Measurements from ENCODE around the gene S100A2. TPM values are rescaled to one million over a fixed set of nuclear protein-coding genes. Genes with fewer than 3 reads are reported as not detected.
"Not testable (repeated sequence)": the region's sequence is repeated elsewhere in the genome, so short reads cannot be mapped to it uniquely, and the experiment has no call there.

The S100A2 gene
- polyA plus RNA-seq, 2 of the 4 experiments (the other 2 are of a cell fraction): 5.1 to 15.9 TPM

DNA sequence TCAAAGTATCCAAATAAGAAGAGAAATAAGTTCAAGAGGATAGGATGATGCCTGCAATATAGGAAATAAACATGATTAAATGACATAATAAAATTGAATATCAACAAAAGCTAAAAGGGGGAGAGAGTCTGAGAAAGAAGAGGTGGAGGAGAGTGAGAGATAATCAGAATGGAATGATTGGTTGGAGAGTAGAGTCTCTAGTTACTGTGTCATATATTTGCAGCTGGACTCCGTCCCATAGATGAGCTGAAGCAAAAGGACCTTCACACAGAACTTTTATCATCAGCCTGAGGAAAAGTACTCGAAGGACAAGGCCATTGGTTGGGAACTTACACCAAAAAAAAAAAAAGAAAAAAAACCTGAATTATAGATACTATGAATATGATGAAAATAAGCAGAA is 22.8 kb upstream of the S100A2 start:
- Histone ChIP-seq H3K4me1 (0 out of 3 replicates have a peak, but pooled peaks cover 7% of the 10 kb centered on the region), H3K4me2 (no peak overlapping the region), H3K4me3 (no peak overlapping the region), H3K27ac (no peak overlapping the region), H3K9me3 (no peaks in the 10 kb centered on the region)
- TF ChIP-seq CHD4 (IDR thresholded peaks at IDR 0.05; ENCODE audit: borderline replicate concordance) (no peak), ZNF302 (CRISPR knock-in tag; IDR thresholded peaks at IDR 0.05) (no peak), EHMT2 (IDR thresholded peaks at IDR 0.05; ENCODE audit: low read depth) (no peak), CHD2 (IDR thresholded peaks at IDR 0.05; ENCODE audit: low read length, partially characterized antibody) (no peak), MAZ (IDR thresholded peaks at IDR 0.05; ENCODE audit: borderline replicate concordance, low read depth, low read length) (no peak), KDM5A (IDR thresholded peaks at IDR 0.05) (no peak), NFE2L2 (conservative IDR thresholded peaks at IDR 0.05; ENCODE audit: low read length) (no peak), PHF8 (IDR thresholded peaks at IDR 0.05; ENCODE audit: borderline replicate concordance, low read depth) (no peak), CBX2 (IDR thresholded peaks at IDR 0.05; ENCODE audit: borderline replicate concordance, low read depth) (no peak), EP300 (IDR thresholded peaks at IDR 0.05) (no peak), TFCP2L1 (CRISPR knock-in tag; IDR thresholded peaks at IDR 0.05) (no peak)
- TF ChIP-seq, protein P1, sequence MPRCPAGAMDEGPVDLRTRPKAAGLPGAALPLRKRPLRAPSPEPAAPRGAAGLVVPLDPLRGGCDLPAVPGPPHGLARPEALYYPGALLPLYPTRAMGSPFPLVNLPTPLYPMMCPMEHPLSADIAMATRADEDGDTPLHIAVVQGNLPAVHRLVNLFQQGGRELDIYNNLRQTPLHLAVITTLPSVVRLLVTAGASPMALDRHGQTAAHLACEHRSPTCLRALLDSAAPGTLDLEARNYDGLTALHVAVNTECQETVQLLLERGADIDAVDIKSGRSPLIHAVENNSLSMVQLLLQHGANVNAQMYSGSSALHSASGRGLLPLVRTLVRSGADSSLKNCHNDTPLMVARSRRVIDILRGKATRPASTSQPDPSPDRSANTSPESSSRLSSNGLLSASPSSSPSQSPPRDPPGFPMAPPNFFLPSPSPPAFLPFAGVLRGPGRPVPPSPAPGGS (IDR thresholded peaks at IDR 0.05): no peak
- TF ChIP-seq, protein P2, sequence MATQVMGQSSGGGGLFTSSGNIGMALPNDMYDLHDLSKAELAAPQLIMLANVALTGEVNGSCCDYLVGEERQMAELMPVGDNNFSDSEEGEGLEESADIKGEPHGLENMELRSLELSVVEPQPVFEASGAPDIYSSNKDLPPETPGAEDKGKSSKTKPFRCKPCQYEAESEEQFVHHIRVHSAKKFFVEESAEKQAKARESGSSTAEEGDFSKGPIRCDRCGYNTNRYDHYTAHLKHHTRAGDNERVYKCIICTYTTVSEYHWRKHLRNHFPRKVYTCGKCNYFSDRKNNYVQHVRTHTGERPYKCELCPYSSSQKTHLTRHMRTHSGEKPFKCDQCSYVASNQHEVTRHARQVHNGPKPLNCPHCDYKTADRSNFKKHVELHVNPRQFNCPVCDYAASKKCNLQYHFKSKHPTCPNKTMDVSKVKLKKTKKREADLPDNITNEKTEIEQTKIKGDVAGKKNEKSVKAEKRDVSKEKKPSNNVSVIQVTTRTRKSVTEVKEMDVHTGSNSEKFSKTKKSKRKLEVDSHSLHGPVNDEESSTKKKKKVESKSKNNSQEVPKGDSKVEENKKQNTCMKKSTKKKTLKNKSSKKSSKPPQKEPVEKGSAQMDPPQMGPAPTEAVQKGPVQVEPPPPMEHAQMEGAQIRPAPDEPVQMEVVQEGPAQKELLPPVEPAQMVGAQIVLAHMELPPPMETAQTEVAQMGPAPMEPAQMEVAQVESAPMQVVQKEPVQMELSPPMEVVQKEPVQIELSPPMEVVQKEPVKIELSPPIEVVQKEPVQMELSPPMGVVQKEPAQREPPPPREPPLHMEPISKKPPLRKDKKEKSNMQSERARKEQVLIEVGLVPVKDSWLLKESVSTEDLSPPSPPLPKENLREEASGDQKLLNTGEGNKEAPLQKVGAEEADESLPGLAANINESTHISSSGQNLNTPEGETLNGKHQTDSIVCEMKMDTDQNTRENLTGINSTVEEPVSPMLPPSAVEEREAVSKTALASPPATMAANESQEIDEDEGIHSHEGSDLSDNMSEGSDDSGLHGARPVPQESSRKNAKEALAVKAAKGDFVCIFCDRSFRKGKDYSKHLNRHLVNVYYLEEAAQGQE (IDR thresholded peaks at IDR 0.05): no peak
- TF ChIP-seq, protein P3, sequence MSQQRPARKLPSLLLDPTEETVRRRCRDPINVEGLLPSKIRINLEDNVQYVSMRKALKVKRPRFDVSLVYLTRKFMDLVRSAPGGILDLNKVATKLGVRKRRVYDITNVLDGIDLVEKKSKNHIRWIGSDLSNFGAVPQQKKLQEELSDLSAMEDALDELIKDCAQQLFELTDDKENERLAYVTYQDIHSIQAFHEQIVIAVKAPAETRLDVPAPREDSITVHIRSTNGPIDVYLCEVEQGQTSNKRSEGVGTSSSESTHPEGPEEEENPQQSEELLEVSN (IDR thresholded peaks at IDR 0.05; ENCODE audit: borderline replicate concordance, low read depth): no peak
- DNase-seq (ENCODE audit: low read depth in 1 of 2, low spot score in 1 of 2) (no peak), FAIRE-seq (no peak), ATAC-seq (no peak)
- 89% methylated on average over 2 of the region's 2 CpGs for WGBS (ENCODE audit: missing lambda C conversion rate)
- ChIA-PET POLR2A (interaction anchor here (0.5 kb wide), 1 partner anchor 43 kb away, joined by 4 read pairs; no protein-coding TSS in a partner anchor), CTCF (interaction anchor here (0.6 to 1.1 kb wide), 3 partner anchors 16 to 1497 kb away, joined by 3 read pairs; no protein-coding TSS in a partner anchor)

DNA sequence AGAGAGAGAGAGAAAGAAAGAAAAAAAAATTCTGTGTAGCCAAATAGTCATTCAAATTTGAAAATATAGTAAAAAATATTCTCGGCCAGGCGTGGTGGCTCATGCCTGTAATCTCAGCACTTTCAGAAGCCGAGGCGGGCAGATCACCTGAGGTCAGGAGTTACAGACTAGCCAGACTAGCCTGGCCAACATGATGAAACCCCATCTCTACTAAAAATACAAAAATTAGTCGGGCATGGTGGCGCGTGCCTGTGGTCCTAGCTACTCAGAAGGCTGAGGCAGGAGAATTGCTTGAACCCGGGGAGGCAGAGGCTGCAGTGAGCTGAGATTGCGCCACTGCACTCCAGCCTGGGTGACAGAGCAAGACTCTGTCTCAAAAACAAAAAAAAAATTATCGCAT is 22.4 kb upstream of the S100A2 start:
- H3K9me3 ChIP-seq; ATAC-seq; H3K4me2 ChIP-seq; H3K4me1 ChIP-seq; POLR2A ChIA-PET; H3K27ac ChIP-seq; FAIRE-seq; H3K4me3 ChIP-seq; DNase-seq (ENCODE audit: low read depth in 1 of 2, low spot score in 1 of 2): not testable (repeated sequence)
- CTCF ChIA-PET: interaction anchor here (0.6 to 3.3 kb wide), 5 partner anchors 15 to 1498 kb away, joined by 3 to 34 read pairs (median 3); no protein-coding TSS in a partner anchor
- WGBS (ENCODE audit: missing lambda C conversion rate): 81% methylated on average over 10 of the region's 10 CpGs

DNA sequence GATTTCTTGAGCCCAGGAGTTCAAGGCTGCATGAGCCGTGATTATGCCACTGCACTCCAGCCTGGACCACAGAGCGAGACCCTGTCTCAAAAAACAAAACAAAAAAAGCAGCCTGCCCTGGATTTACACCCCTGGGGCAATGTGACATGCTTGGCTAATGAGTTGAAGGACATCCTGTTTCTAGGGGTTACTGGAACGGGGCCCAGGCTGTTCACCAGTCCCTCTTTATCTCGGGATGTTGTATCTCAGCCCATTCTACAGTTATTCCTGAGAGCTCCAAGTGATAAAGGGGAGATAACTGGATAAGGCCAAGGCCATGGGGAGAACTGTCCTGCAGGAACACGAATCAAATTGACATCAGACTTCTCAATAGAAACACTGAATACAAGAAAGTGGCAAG is 21.7 kb upstream of the S100A2 start:
- H3K27ac ChIP-seq: no peak overlapping the region
- POLR2A ChIA-PET: no interaction called here
- no peak overlapping the region for H3K4me2 ChIP-seq
- FAIRE-seq (no peak), ATAC-seq (no peak), DNase-seq (ENCODE audit: low read depth in 1 of 2, low spot score in 1 of 2) (no peak)
- 71% methylated on average over 5 of the region's 5 CpGs for WGBS (ENCODE audit: missing lambda C conversion rate)
- H3K4me3 ChIP-seq: no peak overlapping the region
- no peaks in the 10 kb centered on the region for H3K9me3 ChIP-seq
- CTCF ChIA-PET: interaction anchor here (0.7 to 3.3 kb wide), 5 partner anchors 9 to 27 kb away, joined by 3 to 34 read pairs (median 4); no protein-coding TSS in a partner anchor
- H3K4me1 ChIP-seq: 0 out of 3 replicates have a peak, but pooled peaks cover 7% of the 10 kb centered on the region
- TF ChIP-seq, protein P4, sequence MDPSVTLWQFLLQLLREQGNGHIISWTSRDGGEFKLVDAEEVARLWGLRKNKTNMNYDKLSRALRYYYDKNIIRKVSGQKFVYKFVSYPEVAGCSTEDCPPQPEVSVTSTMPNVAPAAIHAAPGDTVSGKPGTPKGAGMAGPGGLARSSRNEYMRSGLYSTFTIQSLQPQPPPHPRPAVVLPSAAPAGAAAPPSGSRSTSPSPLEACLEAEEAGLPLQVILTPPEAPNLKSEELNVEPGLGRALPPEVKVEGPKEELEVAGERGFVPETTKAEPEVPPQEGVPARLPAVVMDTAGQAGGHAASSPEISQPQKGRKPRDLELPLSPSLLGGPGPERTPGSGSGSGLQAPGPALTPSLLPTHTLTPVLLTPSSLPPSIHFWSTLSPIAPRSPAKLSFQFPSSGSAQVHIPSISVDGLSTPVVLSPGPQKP (IDR thresholded peaks at IDR 0.05; ENCODE audit: low read depth, low read length): no peak
- TF ChIP-seq PHF8 (IDR thresholded peaks at IDR 0.05; ENCODE audit: borderline replicate concordance, low read depth): no peak
- TF ChIP-seq ZC3H11A (IDR thresholded peaks at IDR 0.05): no peak

All from A549 (cell line).